GM12873 (cell line): ENCODE results near the gene TLR10.

Source experiments
- CTCF ChIP-seq: IDR thresholded peaks from 2 replicates; pipeline ENCODE4 v1.5.1; 2012; ENCODE audit warnings: low read depth, mild to moderate bottlenecking, moderate library complexity, low read length, control low read depth; ENCODE audit not compliant: insufficient read depth; ENCODE audit errors: missing control alignments

The TLR10 gene

GRCh38 chr4:38804654-38805295 is 22.0 kb upstream of the TLR10 start, which contains the start of gene TLR1:
TSS of gene TLR1 (minus strand) at chr4:38804791. CDS start at chr4:38798831, 5,960 bp downstream.
- peak; percentile 45 for TF ChIP-seq CTCF

GRCh38 chr4:38803833-38804653 is 21.3 kb upstream of the TLR10 start:
- no peak for TF ChIP-seq CTCF

GRCh38 chr4:38802561-38803355 is 20.0 kb upstream of the TLR10 start:
- no peak for TF ChIP-seq CTCF

GRCh38 chr4:38800961-38801450 is 18.2 kb upstream of the TLR10 start:
- TF ChIP-seq CTCF = no peak

- no peak for TF ChIP-seq CTCF
Measured at GRCh38 chr4:38800366-38800765, 17.6 kb upstream of the TLR10 start.

- no peak for TF ChIP-seq CTCF
Measured at GRCh38 chr4:38795087-38795486, 12.3 kb upstream of the TLR10 start.

- no peak for TF ChIP-seq CTCF
Measured at GRCh38 chr4:38794051-38794450, 11.3 kb upstream of the TLR10 start.
